GM12874 (cell line): ENCODE measurements around the gene ANKRD29.

Experiments
- CTCF ChIP-seq: IDR thresholded peaks from 2 replicates; pipeline ENCODE4 v1.5.1; 2011; ENCODE audit warnings: low read depth, mild to moderate bottlenecking, control low read depth, low read length, moderate library complexity; ENCODE audit not compliant: insufficient read depth

ANKRD29 gene

DNA sequence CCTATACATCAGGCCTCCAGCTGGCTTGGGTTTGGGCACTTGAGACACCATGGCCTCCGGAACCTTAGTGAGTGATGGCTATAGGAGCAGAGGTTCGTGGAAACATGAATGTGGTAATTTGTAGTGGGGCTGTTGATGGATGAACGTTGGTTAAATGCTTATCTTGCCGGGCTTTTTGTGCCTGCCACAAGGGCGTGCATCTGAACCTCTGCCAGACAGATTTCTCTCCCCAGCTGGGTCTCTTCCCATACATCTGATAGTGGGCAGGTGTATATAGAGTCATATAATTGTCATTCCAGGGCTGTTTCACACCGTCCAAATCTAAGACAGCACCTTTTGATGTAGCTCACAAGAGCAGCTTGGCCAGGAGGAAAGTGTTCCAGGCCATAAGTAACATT is 41.3 kb upstream of the ANKRD29 start:
- no peak for TF ChIP-seq CTCF

DNA sequence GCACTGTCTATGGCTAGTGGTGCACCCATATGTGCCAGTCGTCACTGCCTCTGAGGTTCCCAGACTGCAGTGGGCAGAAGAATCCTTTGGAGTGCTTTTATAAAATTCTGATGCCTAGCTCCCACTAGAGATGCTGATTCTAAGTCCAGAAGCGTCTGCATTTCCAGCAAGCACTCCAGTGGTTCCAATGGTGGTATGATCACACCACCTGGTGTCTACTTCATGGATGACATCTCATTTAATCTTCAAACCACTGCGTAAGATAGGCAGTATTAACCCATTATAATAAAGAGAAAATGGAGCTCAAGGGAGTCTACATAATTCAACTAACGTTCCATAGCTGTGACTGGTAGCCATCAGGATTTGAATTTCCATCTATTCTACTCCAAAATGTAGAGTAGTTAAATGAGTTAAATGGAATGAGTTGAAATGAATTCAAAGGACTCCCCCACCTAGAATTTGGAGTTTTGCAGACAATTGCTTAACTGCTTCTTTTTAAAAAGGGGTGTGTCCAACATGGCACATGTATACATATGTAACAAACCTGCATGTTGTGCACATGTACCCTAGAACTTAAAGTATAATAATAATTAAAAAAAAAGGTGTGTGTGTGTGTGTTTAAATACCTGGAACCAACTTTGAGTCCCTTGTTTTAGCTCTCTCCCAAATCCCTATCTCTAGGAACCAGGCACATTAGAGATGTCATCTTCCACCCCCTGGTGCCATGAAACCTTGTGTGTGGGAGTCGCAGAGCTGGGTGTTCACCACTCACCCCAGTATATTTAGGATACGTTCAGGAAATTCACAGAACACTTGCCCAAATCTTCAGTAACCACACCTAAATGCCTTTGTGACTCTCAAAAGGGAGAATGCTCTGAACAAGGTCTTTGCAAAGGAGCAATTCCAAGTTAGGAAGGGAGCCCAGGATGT is 40.6 kb upstream of the ANKRD29 start:
- peak; percentile 56 for TF ChIP-seq CTCF

GRCh38 chr18:23702606-23703005 is 39.9 kb upstream of the ANKRD29 start:
- TF ChIP-seq CTCF: no peak

DNA sequence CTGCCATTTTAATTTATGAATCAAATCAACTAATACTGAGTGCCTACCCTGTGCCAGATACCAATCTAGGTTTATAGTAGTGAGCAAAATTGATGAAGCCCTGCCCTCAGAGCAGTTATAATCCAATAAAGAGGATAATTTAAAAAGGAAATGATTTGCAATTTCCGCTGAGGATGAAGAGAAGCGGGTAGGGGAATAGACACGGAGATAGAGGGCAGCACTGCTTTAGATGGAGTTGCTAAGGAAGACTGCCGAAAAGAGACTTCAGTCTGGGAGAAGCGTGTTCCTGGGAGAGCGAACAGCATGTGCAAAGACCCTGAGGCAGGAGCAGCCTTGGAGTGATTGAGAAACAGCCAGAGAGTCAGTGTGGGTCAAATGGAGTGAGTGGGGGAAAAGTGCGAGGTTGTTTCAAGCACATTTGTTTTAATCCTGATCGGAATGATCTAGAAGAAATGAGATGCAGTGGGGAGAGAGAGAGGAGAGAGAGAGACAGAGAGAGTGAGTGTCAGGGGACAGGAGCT is 38.9 kb upstream of the ANKRD29 start:
- no peak for TF ChIP-seq CTCF

DNA sequence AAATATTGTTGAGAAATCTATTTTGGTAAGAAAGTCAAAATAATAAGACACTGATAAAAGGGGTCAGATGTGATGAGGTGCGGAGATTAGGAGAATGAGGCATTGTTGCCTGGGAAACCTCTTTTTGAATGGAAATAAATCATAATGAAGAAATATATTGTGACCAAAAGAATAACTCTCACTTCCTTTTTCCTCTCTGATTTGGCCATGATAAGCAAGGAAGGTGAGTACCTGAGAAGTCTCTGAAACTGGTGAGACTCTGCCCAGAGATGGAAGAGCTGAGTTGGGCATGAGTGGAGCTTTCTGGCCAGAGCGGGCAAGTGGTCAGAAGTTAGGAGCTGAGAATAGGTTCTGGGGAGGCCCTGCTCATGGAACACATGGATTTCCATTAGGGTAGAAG is 38.3 kb upstream of the ANKRD29 start:
- TF ChIP-seq CTCF: no peak

- no peak for TF ChIP-seq CTCF
Observed at GRCh38 chr18:23694637-23695430, 32.1 kb upstream of the ANKRD29 start.

GRCh38 chr18:23693846-23694245 is 31.1 kb upstream of the ANKRD29 start:
- no peak for TF ChIP-seq CTCF
